ENCODE measurements around the gene SMKR1.
"Not testable (repeated sequence)": the region's sequence is repeated elsewhere in the genome, so short reads cannot be mapped to it uniquely, and the experiment has no call there.

The SMKR1 gene

GRCh38 chr7:129530795-129531391 lies 28.6 kb downstream of the SMKR1 start:
- no peak for DNase-seq

- no peak for DNase-seq
Observed at GRCh38 chr7:129531721-129532120, 29.4 kb downstream of the SMKR1 start.

GRCh38 chr7:129532375-129532774 lies 30.0 kb downstream of the SMKR1 start:
- no peak for DNase-seq

- DNase-seq, result not testable (repeated sequence)
Observed at GRCh38 chr7:129534558-129535274, 32.4 kb downstream of the SMKR1 start.

GRCh38 chr7:129535896-129536295 lies 33.6 kb downstream of the SMKR1 start:
- DNase-seq, result no peak

- no peak for DNase-seq
Observed at GRCh38 chr7:129536323-129536722, 34.0 kb downstream of the SMKR1 start.

- no peak for DNase-seq
Observed at GRCh38 chr7:129538790-129539189, 36.5 kb downstream of the SMKR1 start.

- no peak for DNase-seq
Observed at GRCh38 chr7:129540340-129540739, 38.0 kb downstream of the SMKR1 start.

- no peak for DNase-seq
Observed at GRCh38 chr7:129544700-129545099, 42.4 kb downstream of the SMKR1 start.

- DNase-seq, result no peak
Observed at GRCh38 chr7:129550693-129551360, 48.5 kb downstream of the SMKR1 start.

- peak; percentile 59 for DNase-seq
Observed at GRCh38 chr7:129553899-129554461, 51.6 kb downstream of the SMKR1 start.

- no peak for DNase-seq
Observed at GRCh38 chr7:129556607-129557133, 54.3 kb downstream of the SMKR1 start.

- DNase-seq, result peak; percentile 11
Observed at GRCh38 chr7:129557686-129558481, 55.6 kb downstream of the SMKR1 start.

- DNase-seq, result no peak
Observed at GRCh38 chr7:129559564-129559963, 57.2 kb downstream of the SMKR1 start.

- DNase-seq, result no peak
Observed at GRCh38 chr7:129560831-129561230, 58.5 kb downstream of the SMKR1 start.

GRCh38 chr7:129561677-129562359 lies 59.5 kb downstream of the SMKR1 start:
- no peak for DNase-seq
